SK-N-SH treated with all-trans-retinoic acid at 6 μM for 48 hours (cell line): ENCODE measurements around the gene WNK1.

ENCODE experiments used
- ATAC-seq: fragments of 200-7000 bp; cut with Tn5 transposase; 3 replicates; pipeline ENCODE4 v1.9.1; 2020; ENCODE audit warnings: mild to moderate bottlenecking, moderate library complexity
- ARNTL ChIP-seq: fragments of 450-650 bp; formaldehyde crosslinking; IDR thresholded peaks from 2 replicates; pipeline ENCODE4 v1.5.0; 2020; ENCODE audit warnings: low read depth, mild to moderate bottlenecking, moderate library complexity, borderline replicate concordance
- BACH2 ChIP-seq: fragments of 250-450 bp; sonication (Bioruptor Pico); IDR thresholded peaks from 2 replicates; pipeline ENCODE4 v1.9.0; 2021; ENCODE audit warnings: mild to moderate bottlenecking, borderline replicate concordance
- CSDC2 ChIP-seq: fragments of 250-450 bp; sonication (Bioruptor Pico); IDR thresholded peaks from 2 replicates; pipeline ENCODE4 v1.5.0; 2020; ENCODE audit warnings: mild to moderate bottlenecking, moderate library complexity
- CSRNP3 ChIP-seq: fragments of 250-450 bp; sonication (Bioruptor Pico); IDR thresholded peaks from 2 replicates; pipeline ENCODE4 v1.5.1; 2021; ENCODE audit warnings: mild to moderate bottlenecking, moderate library complexity
- ESRRG ChIP-seq: fragments of 250-450 bp; sonication (Bioruptor Pico); IDR thresholded peaks from 2 replicates; pipeline ENCODE4 v1.6.1; 2021; ENCODE audit warnings: mild to moderate bottlenecking
- GLIS3 ChIP-seq: fragments of 250-450 bp; sonication (Bioruptor Pico); IDR thresholded peaks from 2 replicates; pipeline ENCODE4 v1.5.0; 2020; ENCODE audit warnings: mild to moderate bottlenecking, moderate library complexity
- ISL1 ChIP-seq: fragments of 250-450 bp; sonication (Bioruptor Pico); IDR thresholded peaks from 2 replicates; pipeline ENCODE4 v2.1.2; 2022; ENCODE audit warnings: mild to moderate bottlenecking, moderate library complexity
- OSR1 ChIP-seq: fragments of 250-450 bp; sonication (Bioruptor Pico); IDR thresholded peaks from 2 replicates; pipeline ENCODE4 v1.8.0; 2022; ENCODE audit warnings: moderate library complexity, mild to moderate bottlenecking, inconsistent platforms
- PATZ1 ChIP-seq: fragments of 250-450 bp; sonication (Bioruptor Pico); IDR thresholded peaks from 2 replicates; pipeline ENCODE4 v1.8.0; 2020; ENCODE audit warnings: mild to moderate bottlenecking, moderate library complexity, borderline replicate concordance
- PPARA ChIP-seq: fragments of 250-450 bp; sonication (Bioruptor Pico); IDR thresholded peaks from 2 replicates; pipeline ENCODE4 v1.5.0; 2020; ENCODE audit warnings: mild to moderate bottlenecking, borderline replicate concordance
- RARB ChIP-seq: fragments of 250-450 bp; sonication (Bioruptor Pico); IDR thresholded peaks from 2 replicates; pipeline ENCODE4 v1.8.0; 2021; ENCODE audit warnings: mild to moderate bottlenecking, moderate library complexity
- SNAI2 ChIP-seq: fragments of 250-450 bp; sonication (Bioruptor Pico); IDR thresholded peaks from 2 replicates; pipeline ENCODE4 v1.5.0; 2020; ENCODE audit warnings: mild to moderate bottlenecking, moderate library complexity
- TCF4 ChIP-seq: fragments of 250-450 bp; sonication (Bioruptor Pico); IDR thresholded peaks from 2 replicates; pipeline ENCODE4 v1.8.0; 2021; ENCODE audit warnings: mild to moderate bottlenecking, moderate library complexity, borderline replicate concordance
- ZC3H10 ChIP-seq: fragments of 250-450 bp; sonication (Bioruptor Pico); IDR thresholded peaks from 2 replicates; pipeline ENCODE4 v1.5.1; 2021; ENCODE audit warnings: mild to moderate bottlenecking, moderate library complexity
- ZFP3 ChIP-seq: fragments of 250-450 bp; sonication (Bioruptor Pico); IDR thresholded peaks from 2 replicates; pipeline ENCODE4 v1.5.0; 2020; ENCODE audit warnings: mild to moderate bottlenecking, moderate library complexity
- ZFP30 ChIP-seq: fragments of 450-650 bp; formaldehyde crosslinking; IDR thresholded peaks from 2 replicates; pipeline ENCODE4 v1.5.0; 2022; ENCODE audit warnings: mild to moderate bottlenecking, moderate library complexity
- ZNF565 ChIP-seq: fragments of 450-650 bp; formaldehyde crosslinking; conservative IDR thresholded peaks from 2 replicates; pipeline ENCODE4 v1.5.0; 2020; ENCODE audit warnings: low read depth, mild to moderate bottlenecking, moderate library complexity
- ZNF70 ChIP-seq: fragments of 450-650 bp; formaldehyde crosslinking; IDR thresholded peaks from 2 replicates; pipeline ENCODE4 v1.5.0; 2020; ENCODE audit warnings: mild to moderate bottlenecking, moderate library complexity
- ZNF8 ChIP-seq: fragments of 450-650 bp; formaldehyde crosslinking; IDR thresholded peaks from 2 replicates; pipeline ENCODE4 v1.5.0; 2020; ENCODE audit warnings: mild to moderate bottlenecking, moderate library complexity
- TF ChIP-seq, protein P1 (sequence below): fragments of 250-450 bp; sonication (Bioruptor Pico); IDR thresholded peaks from 2 replicates; pipeline ENCODE4 v1.5.0; 2020; ENCODE audit warnings: mild to moderate bottlenecking, moderate library complexity
- TF ChIP-seq, protein P2 (sequence below): fragments of 250-450 bp; sonication (Bioruptor Pico); IDR thresholded peaks from 2 replicates; pipeline ENCODE4 v1.5.1; 2020; ENCODE audit warnings: low read depth, mild to moderate bottlenecking, moderate library complexity
- TF ChIP-seq, protein P3 (sequence below): fragments of 250-450 bp; sonication (Bioruptor Pico); IDR thresholded peaks from 2 replicates; pipeline ENCODE4 v1.8.0; 2021; ENCODE audit warnings: low read depth, mild to moderate bottlenecking, moderate library complexity, borderline replicate concordance

Gene WNK1

GRCh38 chr12:726281-727140, 25.9 kb upstream of the WNK1 start:
- TF ChIP-seq, protein P1, sequence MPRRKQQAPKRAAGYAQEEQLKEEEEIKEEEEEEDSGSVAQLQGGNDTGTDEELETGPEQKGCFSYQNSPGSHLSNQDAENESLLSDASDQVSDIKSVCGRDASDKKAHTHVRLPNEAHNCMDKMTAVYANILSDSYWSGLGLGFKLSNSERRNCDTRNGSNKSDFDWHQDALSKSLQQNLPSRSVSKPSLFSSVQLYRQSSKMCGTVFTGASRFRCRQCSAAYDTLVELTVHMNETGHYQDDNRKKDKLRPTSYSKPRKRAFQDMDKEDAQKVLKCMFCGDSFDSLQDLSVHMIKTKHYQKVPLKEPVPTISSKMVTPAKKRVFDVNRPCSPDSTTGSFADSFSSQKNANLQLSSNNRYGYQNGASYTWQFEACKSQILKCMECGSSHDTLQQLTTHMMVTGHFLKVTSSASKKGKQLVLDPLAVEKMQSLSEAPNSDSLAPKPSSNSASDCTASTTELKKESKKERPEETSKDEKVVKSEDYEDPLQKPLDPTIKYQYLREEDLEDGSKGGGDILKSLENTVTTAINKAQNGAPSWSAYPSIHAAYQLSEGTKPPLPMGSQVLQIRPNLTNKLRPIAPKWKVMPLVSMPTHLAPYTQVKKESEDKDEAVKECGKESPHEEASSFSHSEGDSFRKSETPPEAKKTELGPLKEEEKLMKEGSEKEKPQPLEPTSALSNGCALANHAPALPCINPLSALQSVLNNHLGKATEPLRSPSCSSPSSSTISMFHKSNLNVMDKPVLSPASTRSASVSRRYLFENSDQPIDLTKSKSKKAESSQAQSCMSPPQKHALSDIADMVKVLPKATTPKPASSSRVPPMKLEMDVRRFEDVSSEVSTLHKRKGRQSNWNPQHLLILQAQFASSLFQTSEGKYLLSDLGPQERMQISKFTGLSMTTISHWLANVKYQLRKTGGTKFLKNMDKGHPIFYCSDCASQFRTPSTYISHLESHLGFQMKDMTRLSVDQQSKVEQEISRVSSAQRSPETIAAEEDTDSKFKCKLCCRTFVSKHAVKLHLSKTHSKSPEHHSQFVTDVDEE (CRISPR knock-in tag) = no peak
- TF ChIP-seq ZNF8 (CRISPR knock-in tag) (no peak), ZNF565 (no peak), RARB (CRISPR knock-in tag) (no peak), BACH2 (CRISPR knock-in tag) (no peak)
- peak; percentile 61 for ATAC-seq

DNA sequence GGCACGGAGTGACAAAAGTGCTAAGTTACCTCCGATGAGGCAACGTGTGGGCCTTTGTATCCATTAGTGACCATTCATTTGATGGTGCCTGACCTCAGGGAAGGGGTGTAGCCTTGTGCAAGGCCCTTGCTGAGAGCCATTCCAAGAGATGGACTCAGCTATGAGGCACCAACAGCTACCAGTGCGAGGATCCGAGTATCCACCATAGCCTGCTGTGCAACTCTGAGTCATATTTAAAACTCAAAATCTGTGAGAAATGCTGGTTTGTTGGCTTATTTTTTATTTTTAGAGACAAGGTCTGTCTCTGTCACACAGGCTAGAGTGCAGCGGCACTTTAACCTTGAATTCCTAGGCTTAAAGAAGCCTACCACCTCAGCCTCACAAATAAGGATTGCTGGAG, 25.1 kb upstream of the WNK1 start:
- TF ChIP-seq ZNF70 (CRISPR knock-in tag) (no peak), OSR1 (CRISPR knock-in tag) (no peak), ZFP30 (no peak), RARB (CRISPR knock-in tag) (no peak), GLIS3 (CRISPR knock-in tag) (no peak), ZNF8 (CRISPR knock-in tag) (no peak), CSDC2 (CRISPR knock-in tag) (no peak), ZNF565 (no peak), ISL1 (CRISPR knock-in tag) (no peak), ZC3H10 (CRISPR knock-in tag) (no peak), PATZ1 (CRISPR knock-in tag) (no peak), PPARA (CRISPR knock-in tag) (no peak), ARNTL (CRISPR knock-in tag) (no peak), ZFP3 (CRISPR knock-in tag) (no peak), BACH2 (CRISPR knock-in tag) (no peak)
- TF ChIP-seq, protein P2, sequence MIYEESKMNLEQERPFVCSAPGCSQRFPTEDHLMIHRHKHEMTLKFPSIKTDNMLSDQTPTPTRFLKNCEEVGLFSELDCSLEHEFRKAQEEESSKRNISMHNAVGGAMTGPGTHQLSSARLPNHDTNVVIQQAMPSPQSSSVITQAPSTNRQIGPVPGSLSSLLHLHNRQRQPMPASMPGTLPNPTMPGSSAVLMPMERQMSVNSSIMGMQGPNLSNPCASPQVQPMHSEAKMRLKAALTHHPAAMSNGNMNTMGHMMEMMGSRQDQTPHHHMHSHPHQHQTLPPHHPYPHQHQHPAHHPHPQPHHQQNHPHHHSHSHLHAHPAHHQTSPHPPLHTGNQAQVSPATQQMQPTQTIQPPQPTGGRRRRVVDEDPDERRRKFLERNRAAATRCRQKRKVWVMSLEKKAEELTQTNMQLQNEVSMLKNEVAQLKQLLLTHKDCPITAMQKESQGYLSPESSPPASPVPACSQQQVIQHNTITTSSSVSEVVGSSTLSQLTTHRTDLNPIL (CRISPR knock-in tag) = no peak
- TF ChIP-seq, protein P3, sequence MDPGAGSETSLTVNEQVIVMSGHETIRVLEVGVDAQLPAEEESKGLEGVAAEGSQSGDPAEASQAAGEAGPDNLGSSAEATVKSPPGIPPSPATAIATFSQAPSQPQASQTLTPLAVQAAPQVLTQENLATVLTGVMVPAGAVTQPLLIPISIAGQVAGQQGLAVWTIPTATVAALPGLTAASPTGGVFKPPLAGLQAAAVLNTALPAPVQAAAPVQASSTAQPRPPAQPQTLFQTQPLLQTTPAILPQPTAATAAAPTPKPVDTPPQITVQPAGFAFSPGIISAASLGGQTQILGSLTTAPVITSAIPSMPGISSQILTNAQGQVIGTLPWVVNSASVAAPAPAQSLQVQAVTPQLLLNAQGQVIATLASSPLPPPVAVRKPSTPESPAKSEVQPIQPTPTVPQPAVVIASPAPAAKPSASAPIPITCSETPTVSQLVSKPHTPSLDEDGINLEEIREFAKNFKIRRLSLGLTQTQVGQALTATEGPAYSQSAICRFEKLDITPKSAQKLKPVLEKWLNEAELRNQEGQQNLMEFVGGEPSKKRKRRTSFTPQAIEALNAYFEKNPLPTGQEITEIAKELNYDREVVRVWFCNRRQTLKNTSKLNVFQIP (CRISPR knock-in tag) = no peak
- ATAC-seq = peak; percentile 41; the same call in 2 of the 3 replicates

GRCh38 chr12:728781-729180, 23.6 kb upstream of the WNK1 start:
- no peak for TF ChIP-seq CSDC2 (CRISPR knock-in tag)
- TF ChIP-seq RARB (CRISPR knock-in tag) = no peak
- TF ChIP-seq ZFP3 (CRISPR knock-in tag) = no peak
- TF ChIP-seq SNAI2 (CRISPR knock-in tag) = no peak
- TF ChIP-seq, protein P3 (CRISPR knock-in tag) = no peak
- TF ChIP-seq TCF4 (CRISPR knock-in tag) = no peak
- TF ChIP-seq ZNF8 (CRISPR knock-in tag) = no peak
- TF ChIP-seq ESRRG (CRISPR knock-in tag) = no peak
- TF ChIP-seq ZC3H10 (CRISPR knock-in tag) = no peak
- TF ChIP-seq CSRNP3 = no peak
- TF ChIP-seq ZNF565 = no peak
- TF ChIP-seq PATZ1 (CRISPR knock-in tag) = no peak
- TF ChIP-seq ZNF70 (CRISPR knock-in tag) = no peak
- no peak for TF ChIP-seq BACH2 (CRISPR knock-in tag)
- TF ChIP-seq ISL1 (CRISPR knock-in tag) = no peak
- no peak for TF ChIP-seq OSR1 (CRISPR knock-in tag)
- ATAC-seq = no peak
